H1 (cell line): Measurements from ENCODE around the gene COL6A3. TPM values are rescaled to one million over a fixed set of nuclear protein-coding genes. Genes with fewer than 3 reads are reported as not detected.

Experiments used
- CTCF ChIA-PET: fragments of 300-600 bp; sonication (Branson Sonifier 250); formaldehyde crosslinking; loops from one replicate; lab custom pipeline; 2021; ENCODE audit not compliant: partially characterized antibody; lab: Charles Lee
- POLR2A ChIA-PET: fragments of 300-600 bp; sonication (Branson Sonifier 250); formaldehyde crosslinking; loops from one replicate; lab custom pipeline; 2021; ENCODE audit warnings: inconsistent platforms; ENCODE audit not compliant: partially characterized antibody; lab: Charles Lee
- DNase-seq, 2 experiments: peaks; one replicate each; pipeline versions ENCODE4 v3.0.0 to v3.0.0-alpha.2; 2010 to 2022; ENCODE audit warnings: low spot score in 2 of 2, low read depth in 1 of 2, mixed read lengths in 1 of 2
- FAIRE-seq: peaks from 2 replicates; lab custom pipeline; 2011; peaks lifted over from hg19 to GRCh38; lab: Jason Lieb, UNC
- H2AFZ ChIP-seq: 2 replicates; pipeline ENCODE4 v1.8.1; 2012; ENCODE audit warnings: low read length, inconsistent platforms
- H2AK5ac ChIP-seq: 2 replicates; pipeline ENCODE4 v1.6.1; 2013; ENCODE audit warnings: low read depth, low read length
- H2BK120ac ChIP-seq: replicated peaks from 2 replicates; pipeline ENCODE3; 2013; ENCODE audit warnings: low read depth, low read length, inconsistent platforms
- H2BK12ac ChIP-seq: 2 replicates; pipeline ENCODE4 v1.6.1; 2013; ENCODE audit warnings: low read depth, low read length
- H2BK15ac ChIP-seq: 2 replicates; pipeline ENCODE4 v1.6.1; 2013; ENCODE audit warnings: low read length
- H2BK20ac ChIP-seq: 2 replicates; pipeline ENCODE4 v1.6.1; 2013; ENCODE audit warnings: low read length
- H2BK5ac ChIP-seq: 2 replicates; pipeline ENCODE4 v1.6.1; 2013; ENCODE audit warnings: low read depth, low read length
- H3K14ac ChIP-seq: 2 replicates; pipeline ENCODE4 v1.6.1; 2013; ENCODE audit warnings: inconsistent platforms; ENCODE audit not compliant: insufficient read length
- H3K18ac ChIP-seq: 2 replicates; pipeline ENCODE4 v1.6.1; 2013; ENCODE audit warnings: low read length; ENCODE audit errors: extremely low read depth
- H3K23ac ChIP-seq: 2 replicates; pipeline ENCODE4 v1.6.1; 2013; ENCODE audit warnings: inconsistent platforms; ENCODE audit not compliant: insufficient read length
- H3K23me2 ChIP-seq: 2 replicates; pipeline ENCODE4 v1.6.1; 2013; ENCODE audit warnings: low read depth, low read length
- H3K27ac ChIP-seq: 2 replicates; pipeline ENCODE4 v1.6.1; 2011; ENCODE audit warnings: low read depth, low read length, inconsistent platforms
- H3K27me3 ChIP-seq, 4 experiments: replicated peaks in 1 of 4; 1 replicate in 1 of 4; 2 replicates in 3 of 4; pipeline versions ENCODE4 v1.6.1 to v1.8.1; 2011 to 2013; ENCODE audit warnings: low read length in 3 of 4, mild to moderate bottlenecking in 3 of 4, inconsistent platforms in 2 of 4, mixed read lengths in 2 of 4, moderate library complexity in 1 of 4; ENCODE audit not compliant: control insufficient read depth in 3 of 4, insufficient read depth in 3 of 4; ENCODE audit errors: extremely low read depth in 1 of 4
- H3K36me3 ChIP-seq, 4 experiments: 2 replicates each; pipeline versions ENCODE4 v1.6.1 to v1.8.1; 2011 to 2013; ENCODE audit warnings: mild to moderate bottlenecking in 4 of 4, low read length in 3 of 4, moderate library complexity in 2 of 4, control low read depth in 1 of 4, inconsistent platforms in 1 of 4; ENCODE audit not compliant: insufficient read depth in 4 of 4, control insufficient read depth in 2 of 4
- H3K4ac ChIP-seq: replicated peaks from 2 replicates; pipeline ENCODE3; 2013; ENCODE audit warnings: low read length, low read depth, mixed read lengths, inconsistent platforms; ENCODE audit not compliant: insufficient read length
- H3K4me1 ChIP-seq, 4 experiments: replicated peaks in 1 of 4; 1 replicate in 1 of 4; 2 replicates in 3 of 4; pipeline versions ENCODE4 v1.6.1 to v1.8.1; 2011 to 2013; ENCODE audit warnings: low read length in 3 of 4, inconsistent platforms in 2 of 4, mixed read lengths in 1 of 4; ENCODE audit not compliant: insufficient read depth in 4 of 4, control insufficient read depth in 3 of 4
- H3K4me2 ChIP-seq, 2 experiments: 2 replicates each; pipeline versions ENCODE4 v1.6.1 to v1.8.1; 2011 to 2013; ENCODE audit warnings: low read depth in 2 of 2, low read length in 2 of 2, control low read depth in 1 of 2, inconsistent platforms in 1 of 2, mild to moderate bottlenecking in 1 of 2; ENCODE audit not compliant: insufficient read depth in 1 of 2
- H3K4me3 ChIP-seq, 4 experiments: fragments of 200-600, 300-600 bp in 1 of 4; sonication (generic), shearing (Covaris generic), sonication (Bioruptor Twin) in 1 of 4; 2 replicates each; pipeline versions ENCODE4 v1.5.1 to v1.8.1; 2011 to 2016; ENCODE audit warnings: low read length in 4 of 4, low read depth in 3 of 4, control low read depth in 2 of 4, inconsistent platforms in 2 of 4, mild to moderate bottlenecking in 2 of 4, mixed read lengths in 1 of 4, moderate library complexity in 1 of 4; ENCODE audit not compliant: insufficient read depth in 2 of 4; ENCODE audit errors: extremely low read depth in 1 of 4
- H3K56ac ChIP-seq: replicated peaks from 2 replicates; pipeline ENCODE3; 2013; ENCODE audit warnings: low read depth, mild to moderate bottlenecking, mixed read lengths, low read length, inconsistent platforms; ENCODE audit not compliant: insufficient read length
- H3K79me1 ChIP-seq: 2 replicates; pipeline ENCODE4 v1.6.1; 2013; ENCODE audit warnings: low read depth, low read length, control low read depth
- H3K79me2 ChIP-seq, 2 experiments: 2 replicates each; pipeline versions ENCODE4 v1.6.1 to v1.8.1; 2012 to 2013; ENCODE audit warnings: low read length in 2 of 2, mild to moderate bottlenecking in 2 of 2, inconsistent platforms in 1 of 2; ENCODE audit not compliant: insufficient read depth in 2 of 2, control insufficient read depth in 1 of 2
- H3K9ac ChIP-seq, 4 experiments: replicated peaks in 1 of 4; 1 replicate in 1 of 4; 2 replicates in 3 of 4; pipeline versions ENCODE4 v1.6.1 to v1.8.1; 2011 to 2013; ENCODE audit warnings: low read depth in 3 of 4, low read length in 3 of 4, control low read depth in 2 of 4, mild to moderate bottlenecking in 2 of 4, moderate library complexity in 2 of 4, inconsistent platforms in 1 of 4; ENCODE audit errors: extremely low read depth in 1 of 4
- H3K9me3 ChIP-seq, 2 experiments: 2 replicates each; pipeline versions ENCODE4 v1.6.1 to v1.8.1; 2012 to 2013; ENCODE audit warnings: mild to moderate bottlenecking in 2 of 2, moderate library complexity in 2 of 2, control low read depth in 1 of 2, inconsistent platforms in 1 of 2, low read depth in 1 of 2, low read length in 1 of 2, mixed read lengths in 1 of 2; ENCODE audit not compliant: insufficient read depth in 2 of 2
- H4K20me1 ChIP-seq, 2 experiments: replicated peaks in 1 of 2; 2 replicates each; pipeline versions ENCODE3 to v1.8.1; 2011 to 2013; ENCODE audit warnings: inconsistent platforms in 2 of 2, low read length in 2 of 2, mild to moderate bottlenecking in 1 of 2; ENCODE audit not compliant: insufficient read depth in 2 of 2, control insufficient read depth in 1 of 2
- H4K5ac ChIP-seq: 2 replicates; pipeline ENCODE4 v1.6.1; 2013; ENCODE audit warnings: low read length, low read depth, mixed read lengths, inconsistent platforms; ENCODE audit not compliant: insufficient read length
- H4K8ac ChIP-seq: 2 replicates; pipeline ENCODE4 v1.8.0; 2013; ENCODE audit warnings: mild to moderate bottlenecking, moderate library complexity, low read length, inconsistent platforms; ENCODE audit not compliant: insufficient read depth; ENCODE audit errors: extremely low read depth
- H4K91ac ChIP-seq: replicated peaks from 2 replicates; pipeline ENCODE3; 2013; ENCODE audit warnings: low read length, mixed read lengths, inconsistent platforms; ENCODE audit not compliant: insufficient read length
- CTBP2 ChIP-seq: IDR thresholded peaks from 2 replicates; pipeline ENCODE4 v1.7.0; 2011; ENCODE audit warnings: borderline replicate concordance, mild to moderate bottlenecking, moderate library complexity, mixed read lengths, low read length; ENCODE audit not compliant: insufficient read depth, insufficient read length
- KDM4A ChIP-seq: IDR thresholded peaks from one replicate; pipeline ENCODE4 v1.7.1; 2012; ENCODE audit warnings: low read depth, mild to moderate bottlenecking, moderate library complexity, low read length, inconsistent platforms; ENCODE audit not compliant: severe bottlenecking
- POLR2AphosphoS5 ChIP-seq: IDR thresholded peaks from 2 replicates; pipeline ENCODE4 v1.6.1; 2011; ENCODE audit warnings: low read depth, low read length
- RFX5 ChIP-seq: IDR thresholded peaks from 2 replicates; pipeline ENCODE4 v1.6.1; 2011; ENCODE audit warnings: low read depth, low read length, improper control_type of control experiment, borderline replicate concordance
- TCF12 ChIP-seq: IDR thresholded peaks from 2 replicates; pipeline ENCODE4 v1.6.1; 2011; ENCODE audit warnings: low read depth, mild to moderate bottlenecking, low read length
- TEAD4 ChIP-seq: IDR thresholded peaks from 2 replicates; pipeline ENCODE4 v1.6.1; 2012; ENCODE audit warnings: low read depth, low read length, inconsistent platforms, mixed read lengths
- WGBS, 2 experiments: shearing (Covaris generic) in 1 of 2; methylation state at CpG; one replicate each; pipeline versions ENCODE4 v1.1.6 to v1.1.7; 2013 to 2015; ENCODE audit warnings: low lambda C conversion rate in 2 of 2, mixed read lengths in 2 of 2, inconsistent platforms in 1 of 2, low coverage in 1 of 2, missing lambda C conversion rate in 1 of 2; ENCODE audit not compliant: insufficient replicate concordance in 2 of 2, insufficient coverage in 1 of 2, insufficient read length in 1 of 2; ENCODE audit errors: extremely low coverage in 1 of 2, missing lambda C conversion rate in 1 of 2; 5-methylcytosine and 5-hydroxymethylcytosine counted together
- polyA plus RNA-seq, 7 experiments: library from polyadenylated mRNA; depleted of rRNA in 3 of 7; stranded (reverse) in 5 of 7; unstranded in 2 of 7; fragments of >200 nt in 5 of 7; fragments of 200-250 nt in 2 of 7; gene quantifications; 1 replicate in 5 of 7; 2 replicates in 1 of 7; 4 replicates in 1 of 7; pipeline versions ENCODE4 v1.2.1 to v1.2.3, GENCODE V29; 2011 to 2013; ENCODE audit warnings: missing spikeins in 2 of 7, mixed read lengths in 2 of 7
- total RNA-seq: library from RNA; stranded (reverse); fragmentation: NEBNext Ultra II Directional; extraction: Animal tissue kit (Norgen Biotek cat#: 25700); gene quantifications from 2 replicates; pipeline ENCODE4 v1.2.1, GENCODE V29; 2021
- TF ChIP-seq, protein P1 (sequence below): IDR thresholded peaks from 2 replicates; pipeline ENCODE4 v1.6.1; 2012; ENCODE audit warnings: low read length, inconsistent platforms
- TF ChIP-seq, protein P2 (sequence below): IDR thresholded peaks from 2 replicates; pipeline ENCODE4 v1.6.1; 2012; ENCODE audit warnings: inconsistent platforms
- TF ChIP-seq, protein P3 (sequence below): IDR thresholded peaks from 2 replicates; pipeline ENCODE4 v1.6.1; 2012; ENCODE audit warnings: inconsistent platforms
- TF ChIP-seq, protein P4 (sequence below): IDR thresholded peaks from 2 replicates; pipeline ENCODE4 v1.6.1; 2011; ENCODE audit warnings: low read length, improper control_type of control experiment

COL6A3 gene
- total and polyA plus RNA-seq, 2 of the 8 experiments (the other 6 are each of a cell fraction or from before 2014, with no cell fraction given): 1.2 to 3.4 TPM

DNA sequence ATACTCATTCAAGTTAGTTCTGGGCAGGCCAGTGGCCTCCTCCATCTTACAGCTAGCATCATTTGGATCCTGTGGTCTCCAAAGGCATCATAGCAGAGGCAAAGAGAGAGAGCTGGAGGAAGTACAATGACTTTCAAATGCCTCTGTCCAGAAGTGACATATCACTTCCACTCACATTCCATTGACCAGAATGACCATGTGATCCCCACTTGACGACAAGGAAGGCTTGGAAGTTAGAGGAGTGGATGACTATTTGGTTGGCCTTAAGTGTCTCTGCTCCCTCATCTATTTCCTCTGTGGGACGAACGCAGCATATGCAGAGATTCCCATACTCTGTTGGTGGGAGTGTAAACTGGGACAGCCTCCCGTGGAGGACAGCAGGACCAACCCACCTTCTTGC, 45.3 kb upstream of the COL6A3 start:
- WGBS, 2 experiments: 84% methylated on average over 4 of the region's 4 CpGs; no CpG with 5 or more reads in 1 of the 2 experiments
- no peak overlapping the region for H3K9ac ChIP-seq
- TF ChIP-seq, protein P1, sequence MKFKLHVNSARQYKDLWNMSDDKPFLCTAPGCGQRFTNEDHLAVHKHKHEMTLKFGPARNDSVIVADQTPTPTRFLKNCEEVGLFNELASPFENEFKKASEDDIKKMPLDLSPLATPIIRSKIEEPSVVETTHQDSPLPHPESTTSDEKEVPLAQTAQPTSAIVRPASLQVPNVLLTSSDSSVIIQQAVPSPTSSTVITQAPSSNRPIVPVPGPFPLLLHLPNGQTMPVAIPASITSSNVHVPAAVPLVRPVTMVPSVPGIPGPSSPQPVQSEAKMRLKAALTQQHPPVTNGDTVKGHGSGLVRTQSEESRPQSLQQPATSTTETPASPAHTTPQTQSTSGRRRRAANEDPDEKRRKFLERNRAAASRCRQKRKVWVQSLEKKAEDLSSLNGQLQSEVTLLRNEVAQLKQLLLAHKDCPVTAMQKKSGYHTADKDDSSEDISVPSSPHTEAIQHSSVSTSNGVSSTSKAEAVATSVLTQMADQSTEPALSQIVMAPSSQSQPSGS: no peak
- TF ChIP-seq TEAD4 (no peak), KDM4A (no peak), CTBP2 (no peak), RFX5 (no peak), POLR2AphosphoS5 (no peak), TCF12 (no peak)
- TF ChIP-seq, protein P2, sequence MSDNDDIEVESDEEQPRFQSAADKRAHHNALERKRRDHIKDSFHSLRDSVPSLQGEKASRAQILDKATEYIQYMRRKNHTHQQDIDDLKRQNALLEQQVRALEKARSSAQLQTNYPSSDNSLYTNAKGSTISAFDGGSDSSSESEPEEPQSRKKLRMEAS: no peak
- TF ChIP-seq, protein P3, sequence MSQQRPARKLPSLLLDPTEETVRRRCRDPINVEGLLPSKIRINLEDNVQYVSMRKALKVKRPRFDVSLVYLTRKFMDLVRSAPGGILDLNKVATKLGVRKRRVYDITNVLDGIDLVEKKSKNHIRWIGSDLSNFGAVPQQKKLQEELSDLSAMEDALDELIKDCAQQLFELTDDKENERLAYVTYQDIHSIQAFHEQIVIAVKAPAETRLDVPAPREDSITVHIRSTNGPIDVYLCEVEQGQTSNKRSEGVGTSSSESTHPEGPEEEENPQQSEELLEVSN: no peak
- TF ChIP-seq, protein P4, sequence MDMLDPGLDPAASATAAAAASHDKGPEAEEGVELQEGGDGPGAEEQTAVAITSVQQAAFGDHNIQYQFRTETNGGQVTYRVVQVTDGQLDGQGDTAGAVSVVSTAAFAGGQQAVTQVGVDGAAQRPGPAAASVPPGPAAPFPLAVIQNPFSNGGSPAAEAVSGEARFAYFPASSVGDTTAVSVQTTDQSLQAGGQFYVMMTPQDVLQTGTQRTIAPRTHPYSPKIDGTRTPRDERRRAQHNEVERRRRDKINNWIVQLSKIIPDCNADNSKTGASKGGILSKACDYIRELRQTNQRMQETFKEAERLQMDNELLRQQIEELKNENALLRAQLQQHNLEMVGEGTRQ: no peak

More for the DNA sequence above, 45.3 kb upstream of the COL6A3 start:
- Histone ChIP-seq H4K5ac (no peak overlapping the region), H3K27ac (no peak overlapping the region), H3K79me1 (no peaks in the 10 kb centered on the region), H2BK5ac (no peak overlapping the region), H3K23me2 (peaks cover 6% of the 10 kb centered on the region; the same call in 1 of the 2 replicates), H3K9me3 (no peaks in the 10 kb centered on the region; a peak in 1 of 4 replicates), H3K27me3 (no peaks in the 10 kb centered on the region), H2BK120ac (no peak overlapping the region), H2BK20ac (no peak overlapping the region), H3K79me2 (no peaks in the 10 kb centered on the region), H3K4me2 (no peak overlapping the region), H2AFZ (no peak overlapping the region), H4K8ac (no peak overlapping the region), H3K23ac (no peak overlapping the region), H3K36me3 (no peaks in the 10 kb centered on the region), H4K91ac (no peak overlapping the region), H2AK5ac (no peak overlapping the region), H3K4me3 (no peak overlapping the region), H3K4ac (no peak overlapping the region), H2BK12ac (no peak overlapping the region), H3K18ac (no peak overlapping the region), H4K20me1 (no peaks in the 10 kb centered on the region), H3K4me1 (no peaks in the 10 kb centered on the region), H3K56ac (no peak overlapping the region), H2BK15ac (0 out of 2 replicates have a peak overlapping the region, but pooled peaks have one; percentile 14), H3K14ac (no peak overlapping the region)
- DNase-seq (no peak), FAIRE-seq (no peak)
- ChIA-PET CTCF (interaction anchor here (0.6 to 3.5 kb wide), 6 partner anchors 10 to 297 kb away, joined by 3 to 13 read pairs (median 4); no protein-coding TSS in a partner anchor), POLR2A (interaction anchor here (0.8 kb wide), 1 partner anchor 20 kb away, joined by 3 read pairs; no protein-coding TSS in a partner anchor)
